ENCODE measurements around the gene P2RY10.

The P2RY10 gene

GRCh38 chrX:78946178-78946931 lies 1.2 kb downstream of the P2RY10 start:
- DNase-seq (ENCODE audit: low read depth): no peak
- no peak overlapping the region for H3K4me3 ChIP-seq (ENCODE audit: control insufficient read depth, low read depth, low read length)
- no peak for TF ChIP-seq CTCF (IDR thresholded peaks at IDR 0.05; ENCODE audit: control insufficient read depth, insufficient read depth, low read depth, low read length, missing control alignments)

GRCh38 chrX:78950009-78950835 lies 5.0 kb downstream of the P2RY10 start:
- TF ChIP-seq CTCF (IDR thresholded peaks at IDR 0.05; ENCODE audit: control insufficient read depth, insufficient read depth, low read depth, low read length, missing control alignments): no peak
- no peak overlapping the region for H3K4me3 ChIP-seq (ENCODE audit: control insufficient read depth, low read depth, low read length)
- DNase-seq (ENCODE audit: low read depth): no peak

- no peak for TF ChIP-seq CTCF (IDR thresholded peaks at IDR 0.05; ENCODE audit: control insufficient read depth, insufficient read depth, low read depth, low read length, missing control alignments)
- H3K4me3 ChIP-seq (ENCODE audit: control insufficient read depth, low read depth, low read length): no peak overlapping the region
Measured at GRCh38 chrX:78957049-78957767, 12.0 kb downstream of the P2RY10 start.

GRCh38 chrX:78957768-78958130 lies 12.6 kb downstream of the P2RY10 start:
- no peak overlapping the region for H3K4me3 ChIP-seq (ENCODE audit: control insufficient read depth, low read depth, low read length)
- TF ChIP-seq CTCF (IDR thresholded peaks at IDR 0.05; ENCODE audit: control insufficient read depth, insufficient read depth, low read depth, low read length, missing control alignments): no peak
- DNase-seq (ENCODE audit: low read depth): no peak

More at GRCh38 chrX:78957049-78957767, 12.0 kb downstream of the P2RY10 start:
- DNase-seq (ENCODE audit: low read depth): no peak

GRCh38 chrX:78958419-78959116 lies 13.4 kb downstream of the P2RY10 start:
- no peak overlapping the region for H3K4me3 ChIP-seq (ENCODE audit: control insufficient read depth, low read depth, low read length)
- TF ChIP-seq CTCF (IDR thresholded peaks at IDR 0.05; ENCODE audit: control insufficient read depth, insufficient read depth, low read depth, low read length, missing control alignments): no peak
- DNase-seq (ENCODE audit: low read depth): no peak

- no peak for DNase-seq (ENCODE audit: low read depth)
- no peak for TF ChIP-seq CTCF (IDR thresholded peaks at IDR 0.05; ENCODE audit: control insufficient read depth, insufficient read depth, low read depth, low read length, missing control alignments)
- H3K4me3 ChIP-seq (ENCODE audit: control insufficient read depth, low read depth, low read length): no peak overlapping the region
Measured at GRCh38 chrX:78960888-78961287, 15.7 kb downstream of the P2RY10 start.
